HG03025 (cell line): ENCODE results near the gene ATP6V0B.

Experiments
- ATAC-seq: cut with Tn5 transposase; IDR thresholded peaks from one replicate; pipeline ENCODE4 v1.9.1; 2021; ENCODE audit warnings: mild to moderate bottlenecking, moderate library complexity; ENCODE audit not compliant: unreplicated experiment, low FRiP score

Gene ATP6V0B

GRCh38 chr1:43945674-43946235, 29.0 kb upstream of the ATP6V0B start:
- no peak for ATAC-seq

- ATAC-seq = peak; percentile 92
Observed at GRCh38 chr1:43946236-43947060, 28.3 kb upstream of the ATP6V0B start, which contains the start of gene IPO13. Gene IPO13, plus strand, starts transcription at chr1:43946950. Its CDS starts 651 bp downstream, at chr1:43947601.

- peak; percentile 19 for ATAC-seq
Observed at GRCh38 chr1:43947061-43947873, 27.5 kb upstream of the ATP6V0B start.

GRCh38 chr1:43947874-43948437, 26.8 kb upstream of the ATP6V0B start:
- no peak for ATAC-seq

- ATAC-seq = no peak
Observed at GRCh38 chr1:43949678-43950077, 25.1 kb upstream of the ATP6V0B start.

GRCh38 chr1:43951021-43951985, 23.5 kb upstream of the ATP6V0B start:
- no peak for ATAC-seq

GRCh38 chr1:43952731-43953346, 21.9 kb upstream of the ATP6V0B start:
- ATAC-seq = no peak

- ATAC-seq = no peak
Observed at GRCh38 chr1:43953361-43953760, 21.4 kb upstream of the ATP6V0B start.

GRCh38 chr1:43954036-43954435, 20.7 kb upstream of the ATP6V0B start:
- no peak for ATAC-seq

GRCh38 chr1:43956234-43956633, 18.5 kb upstream of the ATP6V0B start:
- no peak for ATAC-seq

- no peak for ATAC-seq
Observed at GRCh38 chr1:43957407-43958040, 17.2 kb upstream of the ATP6V0B start.

- no peak for ATAC-seq
Observed at GRCh38 chr1:43958351-43959255, 16.2 kb upstream of the ATP6V0B start.

- ATAC-seq = no peak
Observed at GRCh38 chr1:43960798-43961197, 14.0 kb upstream of the ATP6V0B start.

GRCh38 chr1:43961692-43962091, 13.1 kb upstream of the ATP6V0B start:
- no peak for ATAC-seq

- ATAC-seq = no peak
Observed at GRCh38 chr1:43962324-43962723, 12.4 kb upstream of the ATP6V0B start.

- no peak for ATAC-seq
Observed at GRCh38 chr1:43963006-43963405, 11.8 kb upstream of the ATP6V0B start.

- ATAC-seq = no peak
Observed at GRCh38 chr1:43963890-43964289, 10.9 kb upstream of the ATP6V0B start.

- ATAC-seq = no peak
Observed at GRCh38 chr1:43965316-43965715, 9.4 kb upstream of the ATP6V0B start.
